ENCODE data around the gene C12orf57.
"Not testable (repeated sequence)": the region's sequence is repeated elsewhere in the genome, so short reads cannot be mapped to it uniquely, and the experiment has no call there.

The C12orf57 gene, protein sequence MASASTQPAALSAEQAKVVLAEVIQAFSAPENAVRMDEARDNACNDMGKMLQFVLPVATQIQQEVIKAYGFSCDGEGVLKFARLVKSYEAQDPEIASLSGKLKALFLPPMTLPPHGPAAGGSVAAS

DNA sequence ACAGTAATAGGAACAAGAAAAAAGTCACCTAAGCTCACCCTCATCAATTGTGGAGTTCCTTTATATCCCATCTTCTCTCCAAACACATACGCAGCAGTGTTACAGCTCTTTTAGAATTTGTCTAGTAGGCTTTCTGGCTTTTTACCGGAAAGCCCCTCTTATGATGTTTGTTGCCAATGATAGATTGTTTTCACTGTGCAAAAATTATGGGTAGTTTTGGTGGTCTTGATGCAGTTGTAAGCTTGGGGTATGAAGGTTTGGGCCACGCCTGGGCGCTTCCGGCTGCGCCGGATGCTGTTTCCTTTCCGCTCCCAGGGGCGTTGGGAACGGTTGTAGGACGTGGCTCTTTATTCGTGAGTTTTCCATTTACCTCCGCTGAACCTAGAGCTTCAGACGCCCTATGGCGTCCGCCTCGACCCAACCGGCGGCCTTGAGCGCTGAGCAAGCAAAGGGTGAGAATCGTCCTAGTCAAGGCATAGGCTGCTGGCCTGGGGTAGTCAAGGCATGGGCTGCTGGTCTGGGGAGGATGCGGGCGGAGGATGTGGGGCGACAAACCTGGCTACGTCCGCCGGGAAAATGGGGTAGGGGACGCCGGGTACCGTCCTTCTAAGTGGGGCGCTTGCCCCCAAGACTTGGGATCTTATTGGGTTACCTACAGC, at the start of gene C12orf57, which contains the start of gene RNU7-1:
TSS of gene C12orf57 (plus strand) at position 301 of the 659 bp plus-strand sequence. CDS start at position 401, 100 bp downstream.
TSS of gene RNU7-1 (plus strand) at position 95 of the 659 bp plus-strand sequence.
- Mint-ChIP-seq H3K4me1 (peaks cover 72% of the 10 kb centered on the region), H3K27ac (peak within 1 kb of the TSS; percentile 100), H3K4me3 (peak within 1 kb of the TSS; percentile 99), H3K36me3 (peaks cover 9% of the 10 kb centered on the region), H3K27me3 (no peaks in the 10 kb centered on the region), H3K9me3 (no peaks in the 10 kb centered on the region)

DNA sequence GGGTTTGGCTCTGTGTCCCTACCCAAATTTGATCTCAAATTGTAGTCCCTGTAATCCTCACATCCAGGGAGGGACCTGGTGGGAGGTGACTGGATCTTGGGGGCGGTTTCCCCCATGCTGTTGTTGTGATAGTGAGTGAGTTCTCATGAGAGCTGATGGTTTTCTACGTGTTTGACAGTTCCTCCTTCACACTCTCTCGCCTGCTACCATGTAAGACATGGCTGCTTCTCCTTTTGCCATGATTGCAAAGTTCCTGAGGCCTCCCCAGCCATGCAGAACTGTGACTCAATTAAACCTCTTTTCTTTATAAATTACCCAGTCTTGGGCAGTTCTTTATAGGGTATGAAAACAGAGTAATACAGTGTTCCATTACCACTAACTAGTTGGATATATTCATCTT, 49.5 kb upstream of the C12orf57 start:
- H3K4me3 Mint-ChIP-seq: no peak overlapping the region
- H3K4me1 Mint-ChIP-seq: peaks cover 12% of the 10 kb centered on the region
- H3K9me3 Mint-ChIP-seq: no peaks in the 10 kb centered on the region
- no peaks in the 10 kb centered on the region for H3K27me3 Mint-ChIP-seq
- H3K36me3 Mint-ChIP-seq: no peaks in the 10 kb centered on the region
- no peak overlapping the region for H3K27ac Mint-ChIP-seq

GRCh38 chr12:6896846-6897435, 46.9 kb upstream of the C12orf57 start:
- H3K27me3 Mint-ChIP-seq: no peaks in the 10 kb centered on the region
- no peak overlapping the region for H3K27ac Mint-ChIP-seq
- H3K4me3 Mint-ChIP-seq: no peak overlapping the region
- H3K36me3 Mint-ChIP-seq: no peaks in the 10 kb centered on the region
- peaks cover 5% of the 10 kb centered on the region for H3K4me1 Mint-ChIP-seq
- no peaks in the 10 kb centered on the region for H3K9me3 Mint-ChIP-seq

- no peaks in the 10 kb centered on the region for H3K27me3 Mint-ChIP-seq
- no peaks in the 10 kb centered on the region for H3K36me3 Mint-ChIP-seq
- H3K27ac Mint-ChIP-seq: no peak overlapping the region
- H3K4me1 Mint-ChIP-seq: peaks cover 8% of the 10 kb centered on the region
- no peak overlapping the region for H3K4me3 Mint-ChIP-seq
- no peaks in the 10 kb centered on the region for H3K9me3 Mint-ChIP-seq
These were observed 44.4 kb upstream of the C12orf57 start for GRCh38 chr12:6899427-6899826.

- H3K4me3 Mint-ChIP-seq: no peak overlapping the region
- H3K27ac Mint-ChIP-seq: no peak overlapping the region
- no peaks in the 10 kb centered on the region for H3K27me3 Mint-ChIP-seq
- H3K9me3 Mint-ChIP-seq: no peaks in the 10 kb centered on the region
- no peaks in the 10 kb centered on the region for H3K36me3 Mint-ChIP-seq
- peaks cover 8% of the 10 kb centered on the region for H3K4me1 Mint-ChIP-seq
These were observed 43.8 kb upstream of the C12orf57 start for GRCh38 chr12:6899837-6900519.

- no peaks in the 10 kb centered on the region for H3K27me3 Mint-ChIP-seq
- no peak overlapping the region for H3K4me3 Mint-ChIP-seq
- H3K4me1 Mint-ChIP-seq: peaks cover 8% of the 10 kb centered on the region
- no peaks in the 10 kb centered on the region for H3K36me3 Mint-ChIP-seq
- no peaks in the 10 kb centered on the region for H3K9me3 Mint-ChIP-seq
- H3K27ac Mint-ChIP-seq: no peak overlapping the region
These were observed 41.4 kb upstream of the C12orf57 start for GRCh38 chr12:6902448-6902847.

GRCh38 chr12:6903722-6904121, 40.1 kb upstream of the C12orf57 start:
- Mint-ChIP-seq H3K36me3 (no peaks in the 10 kb centered on the region), H3K27me3 (no peaks in the 10 kb centered on the region), H3K9me3 (no peaks in the 10 kb centered on the region), H3K27ac (no peak overlapping the region), H3K4me1 (peaks cover 8% of the 10 kb centered on the region), H3K4me3 (no peak overlapping the region)

GRCh38 chr12:6904280-6905276, 39.2 kb upstream of the C12orf57 start, which contains the start of gene LRRC23:
Gene LRRC23, plus strand, starts transcription at chr12:6904822. Its CDS starts 812 bp downstream, at chr12:6905634.
- no peaks in the 10 kb centered on the region for H3K27me3 Mint-ChIP-seq
- H3K27ac Mint-ChIP-seq: no peak within 1 kb of the TSS
- H3K36me3 Mint-ChIP-seq: no peaks in the 10 kb centered on the region
- peaks cover 5% of the 10 kb centered on the region for H3K4me1 Mint-ChIP-seq
- no peak within 1 kb of the TSS for H3K4me3 Mint-ChIP-seq
- no peaks in the 10 kb centered on the region for H3K9me3 Mint-ChIP-seq

- Mint-ChIP-seq H3K4me1 (peaks cover 3% of the 10 kb centered on the region), H3K36me3 (no peaks in the 10 kb centered on the region)
These were observed 38.3 kb upstream of the C12orf57 start for GRCh38 chr12:6905414-6906040.

GRCh38 chr12:6908141-6908540, 35.7 kb upstream of the C12orf57 start:
- not testable (repeated sequence) for H3K4me1 Mint-ChIP-seq, H3K4me3 Mint-ChIP-seq, H3K36me3 Mint-ChIP-seq, H3K9me3 Mint-ChIP-seq, H3K27me3 Mint-ChIP-seq, H3K27ac Mint-ChIP-seq

More at GRCh38 chr12:6905414-6906040, 38.3 kb upstream of the C12orf57 start:
- H3K27ac Mint-ChIP-seq: no peak overlapping the region
- no peaks in the 10 kb centered on the region for H3K9me3 Mint-ChIP-seq
- no peak overlapping the region for H3K4me3 Mint-ChIP-seq
- no peaks in the 10 kb centered on the region for H3K27me3 Mint-ChIP-seq

GRCh38 chr12:6909421-6910145, 34.2 kb upstream of the C12orf57 start:
- Mint-ChIP-seq H3K4me1 (peaks cover 15% of the 10 kb centered on the region), H3K4me3 (no peak overlapping the region), H3K27me3 (no peaks in the 10 kb centered on the region), H3K36me3 (no peaks in the 10 kb centered on the region), H3K27ac (no peak overlapping the region), H3K9me3 (no peaks in the 10 kb centered on the region)

DNA sequence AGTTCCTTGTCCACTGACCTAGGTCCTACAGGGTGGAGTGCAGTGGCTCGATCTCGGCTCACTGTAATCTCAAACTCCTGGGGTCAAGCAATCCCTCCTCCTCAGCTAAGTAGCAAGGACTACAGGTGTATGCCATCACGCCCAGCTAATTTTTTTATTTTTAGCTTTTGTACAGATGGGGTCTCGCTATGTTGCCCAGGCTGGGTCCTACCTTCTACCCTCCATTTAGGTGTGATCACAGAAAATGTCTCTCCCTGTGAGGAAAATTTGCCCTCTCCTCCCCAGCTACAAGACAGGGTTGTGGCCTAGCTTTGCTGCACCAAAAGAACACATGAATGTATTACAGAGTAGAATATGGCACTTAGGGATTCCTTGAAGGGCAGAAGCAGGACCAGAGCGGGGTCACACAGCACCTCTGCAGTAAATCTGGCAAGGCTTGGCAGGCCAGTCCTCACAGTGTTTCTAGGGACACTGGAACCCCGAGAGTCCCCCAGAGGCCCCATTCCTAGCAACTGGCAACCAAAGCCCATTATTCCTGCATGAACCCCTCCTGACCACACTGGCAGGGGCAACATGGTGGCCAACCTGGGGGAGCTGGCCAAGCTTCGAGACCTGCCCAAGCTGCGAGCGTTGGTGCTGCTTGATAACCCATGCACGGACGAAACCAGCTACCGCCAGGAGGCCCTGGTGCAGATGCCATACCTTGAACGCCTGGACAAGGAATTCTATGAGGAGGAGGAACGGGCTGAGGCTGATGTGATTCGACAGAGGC, 31.5 kb upstream of the C12orf57 start:
- peaks cover 38% of the 10 kb centered on the region for H3K4me1 Mint-ChIP-seq
- no peaks in the 10 kb centered on the region for H3K9me3 Mint-ChIP-seq
- peak overlapping the region; percentile 56 for H3K4me3 Mint-ChIP-seq
- H3K36me3 Mint-ChIP-seq: no peaks in the 10 kb centered on the region
- peak overlapping the region; percentile 77 for H3K27ac Mint-ChIP-seq
- no peaks in the 10 kb centered on the region for H3K27me3 Mint-ChIP-seq

- H3K36me3 Mint-ChIP-seq: no peaks in the 10 kb centered on the region
- H3K4me3 Mint-ChIP-seq: peak within 1 kb of the TSS; percentile 95
- H3K27ac Mint-ChIP-seq: peak within 1 kb of the TSS; percentile 95
- no peaks in the 10 kb centered on the region for H3K27me3 Mint-ChIP-seq
- H3K9me3 Mint-ChIP-seq: no peaks in the 10 kb centered on the region
- peaks cover 38% of the 10 kb centered on the region for H3K4me1 Mint-ChIP-seq
These were observed 29.4 kb upstream of the C12orf57 start, which contains the start of gene ENO2 for GRCh38 chr12:6914246-6914946. Gene ENO2, plus strand, starts transcription at chr12:6914580. Its CDS starts 1,253 bp downstream, at chr12:6915833.

Measured in activated naive CD4-positive, alpha-beta T cell treated with anti-CD3 and anti-CD28 coated beads, Interleukin-2, amount 50 U/mL, for 24 hours (primary cell).